Spleen (tissue), 11 donors: ENCODE results near the gene MAPKBP1. TPM values are rescaled to one million over a fixed set of nuclear protein-coding genes. Genes with fewer than 3 reads are reported as not detected.

Experiments used
- DNase-seq: peaks from one replicate; pipeline ENCODE4 v3.0.0-alpha.2; 2020
- H3K27ac ChIP-seq, 8 donors: fragments of 200-600 bp; sonication (generic) in 7 of 8; 1 replicate in 4 of 8; 2 replicates in 4 of 8; pipeline versions ENCODE4 v1.5.0 to v1.8.0; 2016 to 2021; ENCODE audit warnings: inconsistent platforms in 4 of 8, mild to moderate bottlenecking in 4 of 8, moderate library complexity in 1 of 8
- H3K27me3 ChIP-seq, 7 donors: fragments of 200-600 bp; sonication (generic) in 6 of 7; replicated peaks in 1 of 7; 1 replicate in 4 of 7; 2 replicates in 3 of 7; pipeline versions ENCODE4 v1.5.0 to v1.8.0; 2016 to 2021; ENCODE audit warnings: inconsistent platforms in 3 of 7, mild to moderate bottlenecking in 1 of 7
- H3K36me3 ChIP-seq, 6 donors: fragments of 200-600 bp; sonication (generic) in 5 of 6; 1 replicate in 4 of 6; 2 replicates in 2 of 6; pipeline versions ENCODE4 v1.5.0 to v1.8.0; 2016 to 2021; ENCODE audit warnings: inconsistent platforms in 2 of 6
- H3K4me1 ChIP-seq, 6 donors: fragments of 200-600 bp; sonication (generic) in 5 of 6; 1 replicate in 3 of 6; 2 replicates in 3 of 6; pipeline versions ENCODE4 v1.5.0 to v1.8.0; 2016 to 2021; ENCODE audit warnings: inconsistent platforms in 3 of 6
- H3K4me3 ChIP-seq, 8 donors: fragments of 200-600 bp; sonication (generic) in 7 of 8; 1 replicate in 4 of 8; 2 replicates in 4 of 8; pipeline versions ENCODE4 v1.5.0 to v1.8.0; 2016 to 2021; ENCODE audit warnings: inconsistent platforms in 4 of 8, mild to moderate bottlenecking in 4 of 8, moderate library complexity in 2 of 8
- H3K9me3 ChIP-seq, 8 donors: fragments of 200-600 bp; sonication (generic) in 7 of 8; 1 replicate in 4 of 8; 2 replicates in 4 of 8; pipeline versions ENCODE4 v1.5.0 to v1.8.0; 2016 to 2021; ENCODE audit warnings: inconsistent platforms in 4 of 8
- POLR2A ChIP-seq, 3 donors: fragments of 450-650 bp; IDR thresholded peaks; one replicate each; pipeline ENCODE4 v1.5.1; 2017; ENCODE audit warnings: antibody characterized with exemption in 3 of 3, mild to moderate bottlenecking in 1 of 3
- POLR2AphosphoS5 ChIP-seq, 3 donors: sonication (generic); formaldehyde crosslinking; IDR thresholded peaks; one replicate each; pipeline ENCODE4 v1.5.1; 2017; ENCODE audit warnings: antibody characterized with exemption in 3 of 3
- WGBS, 5 donors: extraction: QIAGEN DNeasy Blood & Tissue Kit in 3 of 5; methylation state at CpG; one replicate each; pipeline versions ENCODE4 v1.1.5 to v1.1.7; 2013 to 2018; 5-methylcytosine and 5-hydroxymethylcytosine counted together
- intact Hi-C: fragments of 100-400 bp; cut with DNase I; formaldehyde crosslinking; loops from one replicate; pipeline ENCODE4 v1.15.0; 2023; ENCODE audit warnings: low total_unique reads
- polyA plus RNA-seq, 3 donors: library from polyadenylated mRNA; stranded (reverse); fragments of 200-250 nt; gene quantifications; one replicate each; pipeline ENCODE4 v1.2.1, GENCODE V29; 2013
- total RNA-seq, 7 donors: library from RNA; depleted of rRNA in 3 of 7; stranded (reverse); fragments of >200 nt in 3 of 7; fragmentation: NEBNext Ultra II Directional in 4 of 7; extraction: Animal tissue kit (Norgen Biotek cat#: 25700) in 4 of 7; gene quantifications; one replicate each; pipeline versions ENCODE4 v1.1.0 to v1.2.1, GENCODE V29; 2016 to 2021
- TF ChIP-seq, protein P1 (sequence below), 11 experiments: fragments of 200-600 bp in 7 of 11; fragments of 450-650 bp in 4 of 11; sonication (generic) in 4 of 11; IDR thresholded peaks in 8 of 11; conservative IDR thresholded peaks in 3 of 11; 1 replicate in 7 of 11; 2 replicates in 4 of 11; pipeline versions ENCODE4 v1.4.0 to v1.8.0; 2016 to 2021; ENCODE audit warnings: antibody characterized with exemption in 11 of 11, inconsistent platforms in 4 of 11, mild to moderate bottlenecking in 1 of 11
- donor health status: healthy with polysubstance abuse.
- donor health status: DM: no; HTN: no; CAD: no; lungs with moderate emphysema.
- donor health status: DM: no; HTN: no; CAD: no.
- donor health status: Bipolar disorder and iron deficiency.
- donor health status: healthy.
- donor health status: DM: no; HTN: no; CAD: no.
- donor health status: DM: yes; HTN: yes; CAD: no.

Gene MAPKBP1
- total and polyA plus RNA-seq, 10 donors = 2.4 to 44.5 (median 26.0) TPM

- H3K36me3 ChIP-seq = peaks cover 0 to 11% (median 2%) of the 10 kb centered on the region in 6 donors
- H3K27ac ChIP-seq = peak overlapping the region; percentile 72 to 93 (median 90)
- intact Hi-C loops = loop anchor here (2.0 to 5.0 kb wide), 2 partner anchors 37 to 129 kb away; no protein-coding TSS in a partner anchor
- H3K9me3 ChIP-seq = no peaks in the 10 kb centered on the region
- H3K4me3 ChIP-seq = peak overlapping the region; percentile 66 to 86 (median 80)
- no peak for DNase-seq
- no peaks in the 10 kb centered on the region for H3K27me3 ChIP-seq
- TF ChIP-seq, protein P1, sequence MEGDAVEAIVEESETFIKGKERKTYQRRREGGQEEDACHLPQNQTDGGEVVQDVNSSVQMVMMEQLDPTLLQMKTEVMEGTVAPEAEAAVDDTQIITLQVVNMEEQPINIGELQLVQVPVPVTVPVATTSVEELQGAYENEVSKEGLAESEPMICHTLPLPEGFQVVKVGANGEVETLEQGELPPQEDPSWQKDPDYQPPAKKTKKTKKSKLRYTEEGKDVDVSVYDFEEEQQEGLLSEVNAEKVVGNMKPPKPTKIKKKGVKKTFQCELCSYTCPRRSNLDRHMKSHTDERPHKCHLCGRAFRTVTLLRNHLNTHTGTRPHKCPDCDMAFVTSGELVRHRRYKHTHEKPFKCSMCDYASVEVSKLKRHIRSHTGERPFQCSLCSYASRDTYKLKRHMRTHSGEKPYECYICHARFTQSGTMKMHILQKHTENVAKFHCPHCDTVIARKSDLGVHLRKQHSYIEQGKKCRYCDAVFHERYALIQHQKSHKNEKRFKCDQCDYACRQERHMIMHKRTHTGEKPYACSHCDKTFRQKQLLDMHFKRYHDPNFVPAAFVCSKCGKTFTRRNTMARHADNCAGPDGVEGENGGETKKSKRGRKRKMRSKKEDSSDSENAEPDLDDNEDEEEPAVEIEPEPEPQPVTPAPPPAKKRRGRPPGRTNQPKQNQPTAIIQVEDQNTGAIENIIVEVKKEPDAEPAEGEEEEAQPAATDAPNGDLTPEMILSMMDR (IDR thresholded peaks at IDR 0.05 in 8 of 11, conservative IDR thresholded peaks at IDR 0.05 in 3 of 11) = no peak
- TF ChIP-seq POLR2A (IDR thresholded peaks at IDR 0.05) = no peak
- TF ChIP-seq POLR2AphosphoS5 (IDR thresholded peaks at IDR 0.05) = no peak
- WGBS, 5 donors = 1 to 8% (median 4%) methylated on average over 7 of the region's 7 CpGs
- peaks cover 30 to 58% (median 52%) of the 10 kb centered on the region in 6 donors for H3K4me1 ChIP-seq
These were observed 589 bp upstream of the MAPKBP1 start for GRCh38 chr15:41773729-41774061.

GRCh38 chr15:41774882-41775417 is 666 bp downstream of the MAPKBP1 start:
- peak; percentile 73 for DNase-seq
- H3K9me3 ChIP-seq = no peaks in the 10 kb centered on the region
- peaks cover 30 to 68% (median 59%) of the 10 kb centered on the region in 6 donors for H3K4me1 ChIP-seq
- no peak for TF ChIP-seq POLR2A (IDR thresholded peaks at IDR 0.05)
- TF ChIP-seq, protein P1 (IDR thresholded peaks at IDR 0.05 in 8 of 11, conservative IDR thresholded peaks at IDR 0.05 in 3 of 11) = no peak
- no peak for TF ChIP-seq POLR2AphosphoS5 (IDR thresholded peaks at IDR 0.05)
- intact Hi-C loops = loop anchor here (5.0 kb wide), 1 partner anchor 127 kb away; no protein-coding TSS in a partner anchor
- peak overlapping the region; percentile 66 to 86 (median 80) for H3K4me3 ChIP-seq
- H3K36me3 ChIP-seq = no peaks in the 10 kb centered on the region
- WGBS, 5 donors = 12 to 18% (median 14%) methylated on average over 16 to 19 of the region's 19 CpGs
- peak overlapping the region; percentile 64 to 93 (median 90) for H3K27ac ChIP-seq
- no peaks in the 10 kb centered on the region for H3K27me3 ChIP-seq

- peaks cover 30 to 74% (median 63%) of the 10 kb centered on the region in 6 donors for H3K4me1 ChIP-seq
- H3K27ac ChIP-seq = peak overlapping the region in 1 of 8 donors; percentile 91
- H3K36me3 ChIP-seq = no peaks in the 10 kb centered on the region
- intact Hi-C loops = no loop called here
- TF ChIP-seq, protein P1 (IDR thresholded peaks at IDR 0.05 in 8 of 11, conservative IDR thresholded peaks at IDR 0.05 in 3 of 11) = no peak
- no peak for TF ChIP-seq POLR2AphosphoS5 (IDR thresholded peaks at IDR 0.05)
- peak overlapping the region in 7 of 8 donors; percentile 66 to 86 (median 80) for H3K4me3 ChIP-seq
- 46 to 69% (median 52%) methylated on average over 2 of the region's 2 CpGs for WGBS, 5 donors
- no peaks in the 10 kb centered on the region for H3K9me3 ChIP-seq
- no peaks in the 10 kb centered on the region for H3K27me3 ChIP-seq
- no peak for DNase-seq
These were observed 1.4 kb downstream of the MAPKBP1 start for GRCh38 chr15:41775651-41776050.

GRCh38 chr15:41777421-41777973 is 3.2 kb downstream of the MAPKBP1 start:
- Histone ChIP-seq H3K4me1 (peaks cover 34 to 90% (median 73%) of the 10 kb centered on the region in 6 donors), H3K27me3 (no peaks in the 10 kb centered on the region), H3K9me3 (no peaks in the 10 kb centered on the region), H3K27ac (no peak overlapping the region), H3K36me3 (no peaks in the 10 kb centered on the region), H3K4me3 (no peak overlapping the region)
- intact Hi-C loops = no loop called here
- DNase-seq = no peak
- TF ChIP-seq, protein P1 (IDR thresholded peaks at IDR 0.05 in 8 of 11, conservative IDR thresholded peaks at IDR 0.05 in 3 of 11) = no peak
- TF ChIP-seq POLR2A (IDR thresholded peaks at IDR 0.05) (no peak), POLR2AphosphoS5 (IDR thresholded peaks at IDR 0.05) (no peak)
- 58 to 97% (median 83%) methylated on average over 1 of the region's 1 CpG for WGBS, 5 donors
